ENCODE measurements around the gene PPTC7.
"Not testable (repeated sequence)": the region's sequence is repeated elsewhere in the genome, so short reads cannot be mapped to it uniquely, and the experiment has no call there.

Gene PPTC7

GRCh38 chr12:110599334-110599733 lies 16.2 kb upstream of the PPTC7 start:
- Histone ChIP-seq H3K27ac (ENCODE audit: extremely low read depth, low read depth, low read length) (no peak overlapping the region), H3K9me3 (ENCODE audit: control insufficient read depth, insufficient read depth, low read depth, low read length) (no peaks in the 10 kb centered on the region), H3K4me1 (ENCODE audit: control insufficient read depth, insufficient read depth, low read length) (no peaks in the 10 kb centered on the region), H3K4me3 (ENCODE audit: low read depth, low read length) (no peak overlapping the region), H3K36me3 (ENCODE audit: control insufficient read depth in 2 of 2, insufficient read depth in 1 of 2, low read length in 2 of 2) (no peaks in the 10 kb centered on the region)
- ChIA-PET POLR2A (interaction anchor here (0.9 kb wide), 1 partner anchor 10 kb away, joined by 5 read pairs; no protein-coding TSS in a partner anchor), CTCF (interaction anchor here (0.7 to 6.1 kb wide), 9 partner anchors 8 to 294 kb away, joined by 3 to 51 read pairs (median 32); partner anchors contain the start of genes ARPC3 and TCTN1)
- TF ChIP-seq MZF1 (tag by site-specific recombination; IDR thresholded peaks at IDR 0.05; ENCODE audit: borderline replicate concordance) (no peak), ZSCAN30 (tag by site-specific recombination; IDR thresholded peaks at IDR 0.05) (no peak), ZFHX2 (tag by site-specific recombination; conservative IDR thresholded peaks at IDR 0.05) (peak; percentile 34), PRDM2 (tag by site-specific recombination; IDR thresholded peaks at IDR 0.05; ENCODE audit: borderline replicate concordance) (no peak)

DNA sequence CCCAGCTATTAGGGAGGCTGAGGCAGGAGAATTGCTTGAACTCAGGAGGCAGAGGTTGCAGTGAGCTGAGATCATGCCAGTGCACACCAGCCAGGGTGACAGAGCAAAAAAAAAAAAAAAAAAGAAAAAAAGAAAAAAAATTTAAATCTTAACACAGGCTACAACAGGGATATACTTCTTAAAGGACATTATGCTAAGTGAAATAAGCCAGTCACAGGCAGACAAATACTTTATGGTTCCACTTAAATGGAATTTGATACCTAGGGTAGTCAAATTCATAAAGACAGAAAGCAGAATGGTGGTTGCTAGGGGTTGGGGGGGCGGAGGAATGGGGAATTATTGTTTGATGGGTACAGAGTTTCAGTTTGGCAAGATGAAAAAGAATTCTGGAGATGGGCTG lies 14.8 kb upstream of the PPTC7 start:
- ChIA-PET CTCF (interaction anchor here (0.6 to 6.1 kb wide), 2 partner anchors 84 to 353 kb away, joined by 5 to 44 read pairs; no protein-coding TSS in a partner anchor), POLR2A (no interaction called here)
- no peak overlapping the region for H3K27ac ChIP-seq (ENCODE audit: extremely low read depth, low read depth, low read length)
- TF ChIP-seq ZBTB44 (tag by site-specific recombination; IDR thresholded peaks at IDR 0.05): no peak
- TF ChIP-seq, protein P1, sequence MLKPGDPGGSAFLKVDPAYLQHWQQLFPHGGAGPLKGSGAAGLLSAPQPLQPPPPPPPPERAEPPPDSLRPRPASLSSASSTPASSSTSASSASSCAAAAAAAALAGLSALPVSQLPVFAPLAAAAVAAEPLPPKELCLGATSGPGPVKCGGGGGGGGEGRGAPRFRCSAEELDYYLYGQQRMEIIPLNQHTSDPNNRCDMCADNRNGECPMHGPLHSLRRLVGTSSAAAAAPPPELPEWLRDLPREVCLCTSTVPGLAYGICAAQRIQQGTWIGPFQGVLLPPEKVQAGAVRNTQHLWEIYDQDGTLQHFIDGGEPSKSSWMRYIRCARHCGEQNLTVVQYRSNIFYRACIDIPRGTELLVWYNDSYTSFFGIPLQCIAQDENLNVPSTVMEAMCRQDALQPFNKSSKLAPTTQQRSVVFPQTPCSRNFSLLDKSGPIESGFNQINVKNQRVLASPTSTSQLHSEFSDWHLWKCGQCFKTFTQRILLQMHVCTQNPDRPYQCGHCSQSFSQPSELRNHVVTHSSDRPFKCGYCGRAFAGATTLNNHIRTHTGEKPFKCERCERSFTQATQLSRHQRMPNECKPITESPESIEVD (tag by site-specific recombination; IDR thresholded peaks at IDR 0.05): peak; percentile 59
- no peaks in the 10 kb centered on the region for H3K4me1 ChIP-seq (ENCODE audit: control insufficient read depth, insufficient read depth, low read length)
- H3K36me3 ChIP-seq (ENCODE audit: control insufficient read depth in 2 of 2, insufficient read depth in 1 of 2, low read length in 2 of 2): no peaks in the 10 kb centered on the region
- no peak overlapping the region for H3K4me3 ChIP-seq (ENCODE audit: low read depth, low read length)
- no peaks in the 10 kb centered on the region for H3K9me3 ChIP-seq (ENCODE audit: control insufficient read depth, insufficient read depth, low read depth, low read length)

GRCh38 chr12:110592919-110593318 lies 9.8 kb upstream of the PPTC7 start:
- H3K4me1 ChIP-seq (ENCODE audit: control insufficient read depth, insufficient read depth, low read length); POLR2A ChIA-PET; H3K27ac ChIP-seq (ENCODE audit: extremely low read depth, low read depth, low read length); H3K36me3 ChIP-seq (ENCODE audit: control insufficient read depth in 2 of 2, insufficient read depth in 1 of 2, low read length in 2 of 2); H3K4me3 ChIP-seq (ENCODE audit: low read depth, low read length); H3K9me3 ChIP-seq (ENCODE audit: control insufficient read depth, insufficient read depth, low read depth, low read length): not testable (repeated sequence)
- CTCF ChIA-PET: interaction anchor here (0.6 to 4.7 kb wide), 6 partner anchors 8 to 92 kb away, joined by 3 to 26 read pairs (median 4); no protein-coding TSS in a partner anchor
- TF ChIP-seq ZXDB (tag by site-specific recombination; IDR thresholded peaks at IDR 0.05) (0 out of 2 replicates have a peak, but pooled peaks have one; percentile 26), ZBTB6 (tag by site-specific recombination; IDR thresholded peaks at IDR 0.05) (peak; percentile 68; the same call in 1 of the 2 replicates), ZNF394 (tag by site-specific recombination; IDR thresholded peaks at IDR 0.05; ENCODE audit: borderline replicate concordance) (peak; percentile 61; the same call in 1 of the 2 replicates), ZBTB8A (tag by site-specific recombination; IDR thresholded peaks at IDR 0.05) (peak; percentile 58), ZNF623 (tag by site-specific recombination; IDR thresholded peaks at IDR 0.05) (peak; percentile 47; the same call in 1 of the 2 replicates), ZNF140 (tag by site-specific recombination; IDR thresholded peaks at IDR 0.05) (peak; percentile 17; the same call in 1 of the 2 replicates), ZBTB11 (tag by site-specific recombination; conservative IDR thresholded peaks at IDR 0.05; ENCODE audit: low read depth) (peak; percentile 49; the same call in 1 of the 2 replicates)
